HG03196 (cell line): ENCODE results near the gene MCHR1.

Experiments
- ATAC-seq: cut with Tn5 transposase; IDR thresholded peaks from one replicate; pipeline ENCODE4 v1.9.1; 2021; ENCODE audit not compliant: unreplicated experiment

Gene MCHR1

GRCh38 chr22:40679249-40679963, at the start of gene MCHR1:
TSS of gene MCHR1 (plus strand) at chr22:40679484. CDS start at chr22:40679653, 169 bp downstream.
- no peak for ATAC-seq

DNA sequence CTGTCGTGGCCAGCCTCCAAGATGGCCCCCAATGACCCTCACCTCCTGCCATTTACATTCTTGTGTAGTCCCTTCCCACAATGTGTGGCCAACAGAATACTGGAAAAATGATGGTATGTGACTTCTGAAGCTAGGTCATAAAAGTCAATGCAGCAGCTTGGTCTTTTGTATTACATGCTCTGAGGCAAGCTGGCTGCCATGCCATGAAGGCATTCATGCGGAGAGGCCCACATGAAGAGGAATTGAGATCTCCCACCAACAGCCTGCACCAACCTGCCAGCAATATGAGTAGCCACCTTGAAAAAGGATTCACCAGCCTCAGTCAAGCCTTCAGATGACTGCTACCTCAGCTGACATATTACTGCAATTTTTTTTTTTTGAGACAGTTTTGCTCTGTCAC, 47.4 kb upstream of the MCHR1 start:
- no peak for ATAC-seq

DNA sequence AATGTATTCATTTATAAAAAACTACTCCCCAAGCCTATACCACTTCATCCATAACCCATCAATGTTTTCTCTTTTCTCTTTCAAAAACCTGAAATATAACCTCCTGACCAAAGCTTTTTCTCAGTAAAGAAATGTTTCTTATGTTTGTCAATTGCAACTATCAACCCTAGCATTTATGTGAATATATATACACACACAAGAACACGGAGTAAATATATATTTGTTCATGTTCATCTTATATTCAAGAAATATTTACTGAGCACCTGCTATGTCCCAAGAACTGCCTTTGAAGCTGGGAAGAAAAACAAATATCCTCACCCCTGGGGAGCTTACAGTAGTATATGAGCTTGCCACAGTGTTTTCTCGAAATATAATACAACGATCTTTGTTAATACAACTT, 46.2 kb upstream of the MCHR1 start:
- no peak for ATAC-seq

GRCh38 chr22:40634119-40634903, 45.0 kb upstream of the MCHR1 start:
- ATAC-seq, result no peak

- ATAC-seq, result no peak
These were observed 44.0 kb upstream of the MCHR1 start for GRCh38 chr22:40635043-40635939.

GRCh38 chr22:40635940-40636379, 43.3 kb upstream of the MCHR1 start:
- ATAC-seq, result peak; percentile 18

- peak; percentile 89 for ATAC-seq
These were observed 42.7 kb upstream of the MCHR1 start, which contains the start of gene MRTFA for GRCh38 chr22:40636380-40637182. TSS of gene MRTFA (minus strand) at chr22:40636719.

- ATAC-seq, result peak; percentile 11
These were observed 41.8 kb upstream of the MCHR1 start for GRCh38 chr22:40637183-40638150.

- ATAC-seq, result no peak
These were observed 41.0 kb upstream of the MCHR1 start for GRCh38 chr22:40638261-40638660.

DNA sequence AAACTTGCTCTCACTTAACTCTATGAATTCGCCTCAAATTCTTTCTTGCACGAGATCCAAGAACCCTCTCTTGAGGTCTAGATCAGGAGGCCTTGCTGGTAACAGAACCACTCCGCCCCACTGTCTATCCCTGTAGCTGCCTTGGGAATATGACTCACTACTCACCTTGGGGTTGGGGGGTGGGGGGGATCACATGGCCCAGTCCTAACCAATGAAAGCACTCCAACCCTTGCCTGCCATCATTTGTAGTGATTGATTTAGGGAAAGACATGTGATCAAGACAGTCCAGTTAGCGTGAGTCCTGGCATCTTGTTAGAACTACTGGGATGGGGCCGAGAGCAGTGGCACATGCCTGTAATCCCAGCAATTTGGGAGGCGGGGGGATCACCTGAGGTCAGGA, 38.0 kb upstream of the MCHR1 start:
- ATAC-seq, result no peak

- ATAC-seq, result no peak
These were observed 37.0 kb upstream of the MCHR1 start for GRCh38 chr22:40642316-40642715.

GRCh38 chr22:40645579-40646197, 33.6 kb upstream of the MCHR1 start:
- ATAC-seq, result no peak

- ATAC-seq, result no peak
These were observed 30.9 kb upstream of the MCHR1 start for GRCh38 chr22:40648386-40648785.

- ATAC-seq, result no peak
These were observed 28.2 kb upstream of the MCHR1 start for GRCh38 chr22:40651057-40651456.

DNA sequence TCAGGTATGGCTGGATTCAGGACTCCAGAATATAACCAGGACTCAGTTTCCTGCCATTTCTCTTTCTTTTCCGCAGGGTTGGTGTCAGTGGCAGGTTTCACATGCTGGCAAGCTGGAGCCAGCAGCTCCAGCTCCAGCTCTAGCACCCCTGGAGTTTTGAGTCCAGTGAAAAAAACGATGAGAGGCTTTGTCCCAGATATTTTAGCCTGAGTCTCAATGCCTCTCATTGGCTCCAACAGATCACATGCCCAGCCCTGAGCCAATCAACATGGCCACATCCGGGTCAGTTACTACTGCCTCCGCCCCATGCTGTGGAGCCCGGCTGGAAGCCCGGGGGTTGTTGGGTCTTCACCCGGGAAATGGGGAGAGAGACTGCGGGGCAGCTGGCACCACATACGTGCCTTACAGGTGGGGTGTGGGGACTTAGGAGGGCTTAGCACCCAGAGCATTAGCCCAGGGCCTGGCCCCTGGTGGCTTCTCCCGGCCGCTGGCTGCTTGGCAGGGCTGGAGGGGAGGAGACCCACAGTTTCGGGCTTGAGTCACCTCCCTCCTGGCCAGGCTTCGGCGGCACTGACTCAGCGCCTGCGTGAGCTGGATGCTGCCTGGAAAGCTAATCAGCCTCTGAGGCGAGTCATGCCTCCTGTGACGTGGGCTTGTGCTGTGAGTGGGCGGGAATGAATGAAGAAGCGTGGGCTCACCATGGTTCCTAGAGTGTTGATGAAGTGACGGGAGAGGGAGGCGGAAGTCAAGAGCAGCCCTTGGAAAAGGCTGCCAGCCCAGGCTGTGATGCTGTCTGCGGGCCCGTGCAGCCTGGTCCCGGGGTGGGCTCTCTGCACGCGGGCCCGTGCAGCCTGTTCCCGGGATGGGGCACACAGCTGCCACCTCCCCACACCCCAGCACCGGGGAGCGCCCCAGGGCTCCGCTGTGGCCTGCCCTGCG, 27.5 kb upstream of the MCHR1 start:
- no peak for ATAC-seq

DNA sequence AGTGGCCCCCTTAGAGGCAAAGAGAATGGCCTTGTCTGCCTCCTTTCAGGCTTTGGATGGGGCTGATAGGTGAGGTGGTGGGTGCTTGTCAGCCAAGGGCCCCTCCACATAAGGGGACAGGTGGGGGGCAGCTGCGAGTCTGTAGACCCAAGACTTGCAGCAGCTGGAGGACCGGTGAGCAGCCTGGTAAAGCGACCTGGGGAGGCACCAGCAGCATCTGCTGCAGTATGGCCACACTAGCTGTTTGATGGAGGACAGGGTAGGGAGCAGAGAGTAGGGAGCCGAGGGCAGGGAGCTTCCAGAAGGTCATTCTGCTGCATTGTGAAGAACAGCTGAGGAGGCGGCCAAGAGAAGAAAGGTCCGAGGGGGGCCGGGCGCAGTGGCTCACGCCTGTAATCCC, 25.9 kb upstream of the MCHR1 start:
- no peak for ATAC-seq

DNA sequence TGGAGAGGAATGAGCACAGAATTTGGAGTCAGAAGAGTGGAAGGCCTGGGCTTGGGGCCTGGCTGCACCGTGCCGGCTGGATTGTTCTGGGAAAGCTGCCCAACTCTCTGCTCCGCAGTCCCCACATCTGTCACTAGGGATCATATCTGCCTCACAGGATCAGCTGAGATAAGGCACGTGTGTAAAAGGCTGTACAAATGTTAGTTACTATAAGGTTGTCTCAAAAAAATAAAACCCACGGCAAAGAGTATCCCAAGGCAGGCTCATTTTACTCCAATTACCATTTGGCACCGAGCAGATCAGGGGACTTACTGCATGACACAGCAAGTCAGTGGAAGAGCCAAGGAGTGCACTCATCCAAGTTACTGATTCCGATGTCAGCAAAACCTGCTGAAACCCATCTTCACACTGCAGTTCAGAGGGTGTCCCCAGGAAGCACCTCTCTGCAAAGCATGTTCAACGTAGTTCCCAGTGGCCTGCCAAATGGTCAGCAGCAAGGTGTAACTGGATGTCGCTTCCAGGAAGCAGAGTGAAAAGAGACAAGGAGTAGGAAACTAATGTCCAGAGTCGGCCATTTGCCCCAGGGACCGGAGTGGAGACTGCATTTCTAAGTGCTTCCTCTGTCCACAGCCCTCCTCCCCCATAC, 24.6 kb upstream of the MCHR1 start:
- ATAC-seq, result no peak
